K562 (cell line): ENCODE results near the gene CCDC78. TPM values are rescaled to one million over a fixed set of nuclear protein-coding genes. Genes with fewer than 3 reads are reported as not detected.

Source experiments
- BRD9 ChIP-seq: fragments of 450-650 bp; IDR thresholded peaks from 2 replicates; pipeline ENCODE4 v1.6.1; 2018; ENCODE audit warnings: low read depth; ENCODE audit not compliant: partially characterized antibody
- CCNT2 ChIP-seq: IDR thresholded peaks from 2 replicates; pipeline ENCODE4 v1.6.1; 2011; ENCODE audit warnings: borderline replicate concordance, low read depth, mild to moderate bottlenecking, moderate library complexity, mixed read lengths, low read length; ENCODE audit not compliant: insufficient read length; ENCODE audit errors: extremely low read depth
- CHD1 ChIP-seq: fragments of 200-600 bp; sonication (generic); IDR thresholded peaks from one replicate; pipeline ENCODE4 v1.6.1; 2012; ENCODE audit warnings: mild to moderate bottlenecking, moderate library complexity, low read length, inconsistent platforms
- E2F3 ChIP-seq: fragments of 250-450 bp; sonication (Bioruptor Pico); IDR thresholded peaks from 2 replicates; pipeline ENCODE4 v1.4.0; 2020; ENCODE audit warnings: mild to moderate bottlenecking
- ELF1 ChIP-seq: fragments of 200-800 bp; sonication (Bioruptor generic); IDR thresholded peaks from 2 replicates; pipeline ENCODE4 v1.6.1; 2016; ENCODE audit warnings: missing genetic modification characterization, missing compliant biosample characterization
- ELF4 ChIP-seq: fragments of 450-650 bp; formaldehyde crosslinking; IDR thresholded peaks from 2 replicates; pipeline ENCODE4 v1.4.0; 2022; ENCODE audit warnings: missing genetic modification characterization
- FOXP1 ChIP-seq: sonication (generic); formaldehyde crosslinking; IDR thresholded peaks from 2 replicates; pipeline ENCODE4 v1.8.0; 2022; ENCODE audit warnings: mild to moderate bottlenecking, missing genetic modification reagents
- GATAD2B ChIP-seq: fragments of 450-650 bp; IDR thresholded peaks from 2 replicates; pipeline ENCODE4 v1.6.1; 2017; ENCODE audit warnings: mild to moderate bottlenecking, borderline replicate concordance
- GMEB1 ChIP-seq: fragments of 250-450 bp; sonication (Bioruptor Pico); IDR thresholded peaks from 2 replicates; pipeline ENCODE4 v1.4.0; 2020; ENCODE audit warnings: mild to moderate bottlenecking
- HDAC8 ChIP-seq: fragments of 450-650 bp; IDR thresholded peaks from 2 replicates; pipeline ENCODE4 v1.6.1; 2016; ENCODE audit warnings: mild to moderate bottlenecking, missing genetic modification characterization, moderate library complexity, missing compliant biosample characterization
- MXD1 ChIP-seq: fragments of 250-450 bp; sonication (Bioruptor Pico); IDR thresholded peaks from 2 replicates; pipeline ENCODE4 v1.8.0; 2021; ENCODE audit warnings: borderline replicate concordance, mild to moderate bottlenecking, moderate library complexity; ENCODE audit not compliant: poor library complexity, severe bottlenecking
- NFE2 ChIP-seq: IDR thresholded peaks from 2 replicates; pipeline ENCODE4 v1.6.1; 2014; ENCODE audit warnings: antibody characterized with exemption, low read depth
- PHF20 ChIP-seq: fragments of 450-650 bp; IDR thresholded peaks from 2 replicates; pipeline ENCODE4 v1.6.1; 2018; ENCODE audit not compliant: partially characterized antibody
- POU5F1 ChIP-seq: fragments of 150-350 bp; IDR thresholded peaks from 2 replicates; pipeline ENCODE4 v1.6.1; 2014; ENCODE audit warnings: borderline replicate concordance, low read length, low read depth, mild to moderate bottlenecking; ENCODE audit not compliant: partially characterized antibody
- RFX7 ChIP-seq: fragments of 250-450 bp; sonication (Bioruptor Pico); IDR thresholded peaks from 2 replicates; pipeline ENCODE4 v1.5.1; 2021; ENCODE audit warnings: mild to moderate bottlenecking
- SIX5 ChIP-seq, 2 experiments: IDR thresholded peaks; 2 replicates each; pipeline ENCODE4 v1.6.1; 2011; ENCODE audit warnings: low read length in 2 of 2, borderline replicate concordance in 1 of 2, low read depth in 1 of 2, mild to moderate bottlenecking in 1 of 2, moderate library complexity in 1 of 2; ENCODE audit not compliant: insufficient read depth in 1 of 2
- U2AF1 ChIP-seq: fragments of 200-400 bp; formaldehyde crosslinking; optimal IDR thresholded peaks from 2 replicates; pipeline ENCODE3; 2017; ENCODE audit warnings: mild to moderate bottlenecking, low read depth, low read length, moderate library complexity
- ZBTB12 ChIP-seq: fragments of 250-450 bp; sonication (Bioruptor Pico); IDR thresholded peaks from 2 replicates; pipeline ENCODE4 v1.4.0; 2020
- ZNF639 ChIP-seq, 2 experiments: fragments of 200-800 bp in 1 of 2; sonication (Bioruptor generic) in 1 of 2; sonication (generic) in 1 of 2; formaldehyde crosslinking in 1 of 2; IDR thresholded peaks in 1 of 2; conservative IDR thresholded peaks in 1 of 2; 2 replicates each; pipeline versions ENCODE4 v1.5.0 to v1.6.1; 2016 to 2020; ENCODE audit warnings: missing compliant biosample characterization in 1 of 2, missing genetic modification characterization in 1 of 2, missing genetic modification reagents in 1 of 2
- ZNF77 ChIP-seq: fragments of 250-450 bp; sonication (Bioruptor Pico); IDR thresholded peaks from 2 replicates; pipeline ENCODE4 v1.5.0; 2020
- ZSCAN32 ChIP-seq: fragments of 450-650 bp; formaldehyde crosslinking; IDR thresholded peaks from 2 replicates; pipeline ENCODE4 v1.4.0; 2020; ENCODE audit warnings: mild to moderate bottlenecking, moderate library complexity
- polyA plus RNA-seq, 8 experiments: library from polyadenylated mRNA; depleted of rRNA in 4 of 8; stranded (reverse) in 5 of 8; unstranded in 3 of 8; fragments of >200 nt; fragmentation: Nextera tagmentation in 2 of 8; fragmentation: Illumina TruSeq in 1 of 8; extraction: Ambion mirVana in 2 of 8; extraction: Trizol in 1 of 8; gene quantifications; 2 replicates each; pipeline versions ENCODE4 v1.2.1 to v1.2.3, GENCODE V29; 2011 to 2014; ENCODE audit warnings: inconsistent platforms in 1 of 8, missing spikeins in 1 of 8
- total RNA-seq, 7 experiments: library from RNA; depleted of rRNA in 6 of 7; stranded (reverse); fragments of >200 nt in 6 of 7; fragmentation: Illumina TruSeq in 2 of 7; extraction: Trizol in 2 of 7; gene quantifications; 2 replicates each; pipeline versions ENCODE4 v1.2.1 to v1.2.3, GENCODE V29; 2011 to 2021; ENCODE audit warnings: low replicate concordance in 1 of 7

CCDC78 gene
- total and polyA plus RNA-seq, 9 of the 15 experiments (the other 6 are each of a cell fraction or from before 2014, with no cell fraction given) = 0.24 to 17.7 (median 2.9) TPM

- TF ChIP-seq ZNF639 (CRISPR knock-in tag; conservative IDR thresholded peaks at IDR 0.05 in 1 of 2, IDR thresholded peaks at IDR 0.05 in 1 of 2) (peak in 1 of 2 experiments; percentile 73; a peak in 2 of 4 replicates), RFX7 (CRISPR knock-in tag) (no peak), ZSCAN32 (no peak), GATAD2B (peak; percentile 94), FOXP1 (CRISPR knock-in tag) (0 out of 2 replicates have a peak, but pooled peaks have one; percentile 88), U2AF1 (peak; percentile 84), CCNT2 (peak; percentile 87), CHD1 (peak; percentile 17), ZBTB12 (CRISPR knock-in tag) (peak; percentile 83), MXD1 (CRISPR knock-in tag) (peak; percentile 65), ELF4 (CRISPR knock-in tag) (0 out of 2 replicates have a peak, but pooled peaks have one; percentile 6), ZNF77 (CRISPR knock-in tag) (no peak), ELF1 (tag) (peak; percentile 100), PHF20 (peak; percentile 85), BRD9 (no peak), GMEB1 (peak; percentile 88), HDAC8 (tag) (no peak), POU5F1 (peak; percentile 97), SIX5 (IDR thresholded peaks at IDR 0.05; ENCODE audit: borderline replicate concordance in 1 of 2, insufficient read depth in 1 of 2, low read depth in 1 of 2, low read length in 2 of 2) (peak; percentile 87 to 90; a peak in 3 of 4 replicates), E2F3 (CRISPR knock-in tag) (0 out of 2 replicates have a peak, but pooled peaks have one; percentile 65), NFE2 (peak; percentile 46)
Observed at GRCh38 chr16:740764-741505, 14.7 kb upstream of the CCDC78 start, which contains the start of gene CIAO3 (continued).
